HEK293T (cell line): ENCODE measurements around the gene CSRP3.

Source experiments
- ELF4 ChIP-seq: fragments of 450-650 bp; IDR thresholded peaks from 2 replicates; pipeline ENCODE4 v1.6.1; 2017; ENCODE audit warnings: antibody characterized with exemption
- ZNF384 ChIP-seq: fragments of 450-650 bp; IDR thresholded peaks from 2 replicates; pipeline ENCODE4 v1.6.1; 2016

GRCh38 chr11:19208959-19209546, 7.3 kb upstream of the CSRP3 start:
- TF ChIP-seq ELF4 (no peak), ZNF384 (no peak)
